ENCODE results near the gene ANKUB1. TPM values are rescaled to one million over a fixed set of nuclear protein-coding genes. Genes with fewer than 3 reads are reported as not detected.

ANKUB1 gene
- total and polyA plus RNA-seq, 10 of the 15 experiments (the other 5 are each of a cell fraction or from before 2014, with no cell fraction given): 0.08 TPM; not detected in 9

- TF ChIP-seq PBX3 (IDR thresholded peaks at IDR 0.05; ENCODE audit: insufficient replicate concordance, low read depth, low read length): no peak
- no peak for TF ChIP-seq CEBPB (IDR thresholded peaks at IDR 0.05; ENCODE audit: borderline replicate concordance in 1 of 2, low read depth in 2 of 2, low read length in 2 of 2)
- no peak for TF ChIP-seq HDAC6 (IDR thresholded peaks at IDR 0.05; ENCODE audit: unreplicated experiment)
- no peak for TF ChIP-seq ATF7 (IDR thresholded peaks at IDR 0.05; ENCODE audit: low read depth)
- TF ChIP-seq PML (IDR thresholded peaks at IDR 0.05; ENCODE audit: low read length): no peak
- no peak for TF ChIP-seq JUNB (IDR thresholded peaks at IDR 0.05)
Observed at GRCh38 chr3:149816311-149816710, 24.0 kb upstream of the ANKUB1 start (continued).

DNA sequence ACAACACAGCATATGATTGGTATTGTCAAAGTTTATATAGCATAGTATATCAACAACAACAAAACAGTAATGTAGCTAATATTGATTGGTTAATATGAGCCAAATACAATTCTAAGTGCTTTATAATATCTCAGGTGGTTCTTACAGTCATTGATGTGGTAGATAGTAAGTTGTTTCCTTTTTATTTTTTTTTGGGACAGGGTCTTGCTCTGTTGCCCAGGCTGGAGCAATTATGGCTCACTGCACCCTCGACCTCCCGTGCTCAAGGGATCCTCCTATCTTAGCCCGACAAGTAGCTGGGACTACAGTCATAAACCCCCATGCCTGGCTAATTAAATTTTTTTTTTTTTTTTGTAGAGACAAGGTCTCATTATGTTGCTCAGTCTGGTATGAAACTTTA, 23.4 kb upstream of the ANKUB1 start:
- ChIA-PET POLR2A (interaction anchor here (0.6 to 0.8 kb wide), 3 partner anchors 8 to 574 kb away, joined by 3 read pairs; no protein-coding TSS in a partner anchor), CTCF (interaction anchor here (2.8 kb wide), 1 partner anchor 7 kb away, joined by 22 read pairs; no protein-coding TSS in a partner anchor), SMC1A (ENCODE audit: uncharacterized antibody, unreplicated experiment) (interaction anchor here (1.3 to 2.9 kb wide), 3 partner anchors 10 to 121 kb away, joined by 3 to 7 read pairs (median 4); no protein-coding TSS in a partner anchor), RAD21 (ENCODE audit: unreplicated experiment) (interaction anchor here (0.7 kb wide), 1 partner anchor 63 kb away, joined by 3 read pairs; no protein-coding TSS in a partner anchor)
- no peaks in the 10 kb centered on the region for H3K36me3 ChIP-seq (ENCODE audit: control insufficient read depth in 2 of 2, insufficient read depth in 2 of 2, low read length in 1 of 2)
- in situ Hi-C loops (cut with MboI): no loop called here
- H3K27me3 ChIP-seq (replicated peaks in 1 of 2; ENCODE audit: control insufficient read depth in 2 of 2, insufficient read depth in 2 of 2, low read length in 1 of 2): no peaks in the 10 kb centered on the region
- no peaks in the 10 kb centered on the region for H4K20me1 ChIP-seq (ENCODE audit: control insufficient read depth, insufficient read depth)
- peak overlapping the region; percentile 29; the same call in 1 of the 2 replicates for H3K4me2 ChIP-seq (ENCODE audit: control insufficient read depth, insufficient read depth)
- H3K4me3 ChIP-seq: no peak overlapping the region
- DNase-seq (ENCODE audit: low read depth, low spot score) (no peak), FAIRE-seq (no peak), ATAC-seq (no peak)
- no peaks in the 10 kb centered on the region; the same call in 1 of the 3 replicates for H3K9me3 ChIP-seq (replicated peaks; ENCODE audit: control insufficient read depth, insufficient read depth, low read length)
- no TSS peak for BruUV-seq (replicated peaks)
- H3K9ac ChIP-seq (ENCODE audit: control insufficient read depth, insufficient read depth, low read length): no peak overlapping the region
- 95% methylated on average over 3 of the region's 3 CpGs for WGBS (ENCODE audit: insufficient coverage, insufficient replicate concordance, low lambda C conversion rate, missing lambda C conversion rate)
- intact Hi-C loops (cut with micrococcal nuclease; ENCODE audit: unreplicated experiment): no loop called here
- no peak overlapping the region for H2AFZ ChIP-seq (ENCODE audit: control insufficient read depth, low read depth, low read length)
- no peaks in the 10 kb centered on the region for H3K4me1 ChIP-seq (ENCODE audit: control insufficient read depth, insufficient read depth, low read length)
- no peak overlapping the region for H3K27ac ChIP-seq (ENCODE audit: control insufficient read depth, insufficient read depth)
- peaks cover 67% of the 10 kb centered on the region for H3K79me2 ChIP-seq (ENCODE audit: control insufficient read depth, insufficient read depth, low read length)
- TF ChIP-seq ZBTB40 (IDR thresholded peaks at IDR 0.05; ENCODE audit: borderline replicate concordance) (no peak), ASH2L (IDR thresholded peaks at IDR 0.05; ENCODE audit: borderline replicate concordance, low read depth) (no peak), IRF4 (IDR thresholded peaks at IDR 0.05; ENCODE audit: low read depth, low read length) (no peak)
- TF ChIP-seq, protein P1, sequence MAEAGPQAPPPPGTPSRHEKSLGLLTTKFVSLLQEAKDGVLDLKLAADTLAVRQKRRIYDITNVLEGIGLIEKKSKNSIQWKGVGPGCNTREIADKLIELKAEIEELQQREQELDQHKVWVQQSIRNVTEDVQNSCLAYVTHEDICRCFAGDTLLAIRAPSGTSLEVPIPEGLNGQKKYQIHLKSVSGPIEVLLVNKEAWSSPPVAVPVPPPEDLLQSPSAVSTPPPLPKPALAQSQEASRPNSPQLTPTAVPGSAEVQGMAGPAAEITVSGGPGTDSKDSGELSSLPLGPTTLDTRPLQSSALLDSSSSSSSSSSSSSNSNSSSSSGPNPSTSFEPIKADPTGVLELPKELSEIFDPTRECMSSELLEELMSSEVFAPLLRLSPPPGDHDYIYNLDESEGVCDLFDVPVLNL (IDR thresholded peaks at IDR 0.05; ENCODE audit: low read depth, low read length): no peak
- TF ChIP-seq, protein P2, sequence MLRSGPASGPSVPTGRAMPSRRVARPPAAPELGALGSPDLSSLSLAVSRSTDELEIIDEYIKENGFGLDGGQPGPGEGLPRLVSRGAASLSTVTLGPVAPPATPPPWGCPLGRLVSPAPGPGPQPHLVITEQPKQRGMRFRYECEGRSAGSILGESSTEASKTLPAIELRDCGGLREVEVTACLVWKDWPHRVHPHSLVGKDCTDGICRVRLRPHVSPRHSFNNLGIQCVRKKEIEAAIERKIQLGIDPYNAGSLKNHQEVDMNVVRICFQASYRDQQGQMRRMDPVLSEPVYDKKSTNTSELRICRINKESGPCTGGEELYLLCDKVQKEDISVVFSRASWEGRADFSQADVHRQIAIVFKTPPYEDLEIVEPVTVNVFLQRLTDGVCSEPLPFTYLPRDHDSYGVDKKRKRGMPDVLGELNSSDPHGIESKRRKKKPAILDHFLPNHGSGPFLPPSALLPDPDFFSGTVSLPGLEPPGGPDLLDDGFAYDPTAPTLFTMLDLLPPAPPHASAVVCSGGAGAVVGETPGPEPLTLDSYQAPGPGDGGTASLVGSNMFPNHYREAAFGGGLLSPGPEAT (IDR thresholded peaks at IDR 0.05; ENCODE audit: low read depth): no peak
- TF ChIP-seq, protein P3, sequence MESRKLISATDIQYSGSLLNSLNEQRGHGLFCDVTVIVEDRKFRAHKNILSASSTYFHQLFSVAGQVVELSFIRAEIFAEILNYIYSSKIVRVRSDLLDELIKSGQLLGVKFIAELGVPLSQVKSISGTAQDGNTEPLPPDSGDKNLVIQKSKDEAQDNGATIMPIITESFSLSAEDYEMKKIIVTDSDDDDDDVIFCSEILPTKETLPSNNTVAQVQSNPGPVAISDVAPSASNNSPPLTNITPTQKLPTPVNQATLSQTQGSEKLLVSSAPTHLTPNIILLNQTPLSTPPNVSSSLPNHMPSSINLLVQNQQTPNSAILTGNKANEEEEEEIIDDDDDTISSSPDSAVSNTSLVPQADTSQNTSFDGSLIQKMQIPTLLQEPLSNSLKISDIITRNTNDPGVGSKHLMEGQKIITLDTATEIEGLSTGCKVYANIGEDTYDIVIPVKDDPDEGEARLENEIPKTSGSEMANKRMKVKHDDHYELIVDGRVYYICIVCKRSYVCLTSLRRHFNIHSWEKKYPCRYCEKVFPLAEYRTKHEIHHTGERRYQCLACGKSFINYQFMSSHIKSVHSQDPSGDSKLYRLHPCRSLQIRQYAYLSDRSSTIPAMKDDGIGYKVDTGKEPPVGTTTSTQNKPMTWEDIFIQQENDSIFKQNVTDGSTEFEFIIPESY (IDR thresholded peaks at IDR 0.05): no peak

Measured in GM12878 (cell line).